Stimulated activated CD8-positive, alpha-beta memory T cell treated with anti-CD3 and anti-CD28 coated beads, Interleukin-15, amount 100 ng/mL, for 48 hours (primary cell): ENCODE results near the gene NDRG3.
"Not testable (repeated sequence)": the region's sequence is repeated elsewhere in the genome, so short reads cannot be mapped to it uniquely, and the experiment has no call there.

Experiments
- DNase-seq, 2 donors: peaks; one replicate each; pipeline ENCODE4 v3.0.0-alpha.2; 2020; ENCODE audit warnings: low read depth in 2 of 2

NDRG3 gene

GRCh38 chr20:36644706-36645095, 101.2 kb downstream of the NDRG3 start:
- peak; percentile 40 to 43 for DNase-seq

- peak; percentile 55 to 58 for DNase-seq
Observed at GRCh38 chr20:36644032-36644705, 101.7 kb downstream of the NDRG3 start.

GRCh38 chr20:36642136-36642535, 103.8 kb downstream of the NDRG3 start:
- no peak for DNase-seq

GRCh38 chr20:36641506-36641843, 104.4 kb downstream of the NDRG3 start:
- DNase-seq = no peak

GRCh38 chr20:36638876-36639400, 107.0 kb downstream of the NDRG3 start:
- not testable (repeated sequence) for DNase-seq

GRCh38 chr20:36634342-36634741, 111.5 kb downstream of the NDRG3 start:
- DNase-seq = no peak

GRCh38 chr20:36633285-36633772, 112.6 kb downstream of the NDRG3 start:
- DNase-seq = no peak

GRCh38 chr20:36632487-36633284, 113.2 kb downstream of the NDRG3 start:
- DNase-seq = no peak

- no peak for DNase-seq
Observed at GRCh38 chr20:36632147-36632486, 113.8 kb downstream of the NDRG3 start.

GRCh38 chr20:36631646-36632045, 114.2 kb downstream of the NDRG3 start:
- no peak for DNase-seq

GRCh38 chr20:36629719-36630681, 115.9 kb downstream of the NDRG3 start:
- peak in 1 of 2 donors; percentile 42 for DNase-seq

GRCh38 chr20:36628076-36628475, 117.8 kb downstream of the NDRG3 start:
- DNase-seq = no peak

- no peak for DNase-seq
Observed at GRCh38 chr20:36624944-36625324, 121.0 kb downstream of the NDRG3 start.

- DNase-seq = no peak
Observed at GRCh38 chr20:36624068-36624943, 121.6 kb downstream of the NDRG3 start.

GRCh38 chr20:36623444-36623843, 122.4 kb downstream of the NDRG3 start:
- no peak for DNase-seq

GRCh38 chr20:36620917-36621316, 125.0 kb downstream of the NDRG3 start:
- DNase-seq = no peak

GRCh38 chr20:36614781-36615557, 130.9 kb downstream of the NDRG3 start:
- DNase-seq = no peak

- DNase-seq = no peak
Observed at GRCh38 chr20:36613974-36614373, 131.9 kb downstream of the NDRG3 start.

GRCh38 chr20:36611625-36612024, 134.3 kb downstream of the NDRG3 start:
- DNase-seq = no peak

- DNase-seq = not testable (repeated sequence)
Observed at GRCh38 chr20:36608388-36608728, 137.5 kb downstream of the NDRG3 start.
